DMS53 (cell line): Measurements from ENCODE around the gene CDH13.
A peak's percentile ranks its signal among the peaks of the same experiment; 100 is the strongest.

Experiments
- DNase-seq: peaks from one replicate; lab custom pipeline; 2025; lab: John Stamatoyannopoulos, UW

The CDH13 gene

GRCh38 chr16:82750068-82750467 lies 123.3 kb downstream of the CDH13 start:
- no peak for DNase-seq

DNA sequence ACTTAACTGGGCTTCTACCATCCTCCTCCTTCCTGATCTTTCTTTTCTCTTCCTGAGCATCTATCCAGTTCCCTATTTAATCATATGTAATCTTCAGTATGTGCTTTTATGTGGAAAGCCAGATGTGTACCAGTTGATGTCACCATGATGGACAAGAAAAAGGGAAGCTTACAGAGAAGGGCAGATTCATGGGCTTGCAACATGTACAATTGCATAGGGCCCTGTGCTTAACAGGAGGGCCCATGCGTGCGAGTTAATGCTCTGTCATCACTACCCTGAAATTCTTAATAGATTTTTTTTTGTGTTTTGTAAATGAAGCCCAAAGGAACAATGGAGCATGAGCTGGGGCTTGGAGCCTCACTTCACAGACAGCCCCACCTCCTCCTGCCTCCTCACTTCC lies 124.3 kb downstream of the CDH13 start:
- DNase-seq, result no peak

DNA sequence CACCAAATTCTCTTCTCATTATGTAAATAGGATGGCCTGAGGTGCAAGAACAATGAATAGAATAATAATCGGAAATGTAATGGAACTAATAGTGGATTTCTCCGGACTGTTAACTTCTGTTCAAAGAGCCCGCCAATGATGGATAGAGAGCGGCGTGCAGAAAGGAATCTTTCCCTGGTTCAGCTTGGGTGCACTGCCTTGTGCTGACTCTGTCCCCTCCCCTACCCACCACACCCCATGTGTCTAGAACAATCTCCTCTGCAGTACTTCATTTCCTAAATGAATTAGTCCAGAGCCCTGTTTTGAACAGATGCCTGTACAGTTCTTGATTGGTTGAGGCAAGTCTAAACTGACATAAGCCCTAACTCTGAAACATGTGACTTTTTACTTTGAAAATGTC lies 125.4 kb downstream of the CDH13 start:
- DNase-seq, result no peak

GRCh38 chr16:82753821-82754220 lies 127.1 kb downstream of the CDH13 start:
- DNase-seq, result no peak

GRCh38 chr16:82754716-82755513 lies 128.1 kb downstream of the CDH13 start:
- no peak for DNase-seq

- peak; percentile 2 for DNase-seq
These were observed 129.0 kb downstream of the CDH13 start for GRCh38 chr16:82755570-82756282.

DNA sequence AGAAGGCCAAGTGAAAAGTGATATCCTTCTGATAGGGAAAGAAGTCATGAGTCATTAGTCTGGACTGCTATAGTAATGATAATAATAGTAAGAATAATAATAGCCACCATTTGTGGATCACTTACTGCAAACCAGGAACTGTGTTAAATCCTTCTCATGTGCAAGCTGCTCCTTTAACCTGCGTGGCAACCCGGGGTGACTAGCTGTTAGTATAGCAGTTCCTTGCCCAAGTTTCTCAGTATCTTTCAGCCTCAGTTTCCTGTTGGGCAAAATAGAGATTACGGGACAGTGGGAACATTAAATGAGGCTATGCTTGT lies 129.5 kb downstream of the CDH13 start:
- DNase-seq, result no peak

DNA sequence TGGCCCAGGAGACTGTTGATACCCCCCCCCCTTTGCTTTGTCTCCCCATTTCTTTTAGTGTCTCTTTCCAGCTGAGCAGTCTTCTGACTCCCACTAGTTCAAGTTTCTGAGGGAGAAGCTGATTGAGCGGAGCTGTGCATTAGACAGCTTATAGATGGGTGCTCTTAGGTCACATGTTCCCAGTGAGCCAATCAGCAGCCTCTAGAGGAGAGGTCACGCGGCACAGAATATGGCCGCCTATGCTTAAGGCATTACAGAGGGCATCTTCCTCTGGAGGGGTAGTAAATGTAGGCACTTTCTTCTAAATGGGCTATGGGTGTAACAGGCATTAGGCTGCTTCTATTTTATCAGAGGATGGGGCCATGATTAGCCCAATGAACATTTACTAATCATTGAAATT lies 131.6 kb downstream of the CDH13 start:
- DNase-seq, result no peak

DNA sequence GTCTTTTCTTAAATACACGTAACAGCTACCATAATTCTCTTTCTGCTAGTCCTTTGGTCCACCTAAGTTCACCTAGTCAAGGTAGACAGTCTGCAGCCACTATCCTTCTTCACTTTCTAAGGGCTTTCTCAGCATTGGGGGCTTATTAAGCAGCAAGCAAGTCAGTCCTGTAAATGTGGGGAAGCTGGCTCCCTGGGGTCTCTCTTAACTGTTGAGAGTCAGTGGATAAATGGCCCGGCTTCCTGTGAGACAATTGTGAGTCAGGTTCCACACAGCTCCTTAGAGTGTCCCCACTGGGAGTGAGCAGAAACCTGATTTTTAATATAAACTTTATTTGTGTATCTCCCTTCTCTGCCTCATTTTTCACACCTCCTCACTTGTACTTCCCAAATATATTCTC lies 132.1 kb downstream of the CDH13 start:
- DNase-seq, result no peak

GRCh38 chr16:82761236-82761635 lies 134.5 kb downstream of the CDH13 start:
- DNase-seq, result no peak

DNA sequence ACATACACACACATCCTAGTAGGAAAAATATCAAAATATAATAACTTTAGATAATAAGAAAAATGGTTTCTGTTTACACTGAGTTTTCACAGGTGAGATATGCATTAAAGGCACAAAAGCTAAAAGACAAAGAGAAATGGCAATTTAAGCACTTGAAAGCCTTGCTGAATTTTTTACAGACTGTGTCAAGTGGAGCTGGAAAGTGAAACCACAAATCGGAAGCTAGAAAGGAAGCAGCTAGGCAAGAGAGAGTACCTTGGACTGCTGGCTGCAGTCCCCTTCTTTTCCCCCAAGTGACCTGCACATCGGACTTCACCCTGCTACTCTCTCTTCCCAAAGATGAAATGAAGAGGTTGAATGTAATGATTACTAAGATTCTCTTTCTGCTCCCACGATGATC lies 135.1 kb downstream of the CDH13 start:
- DNase-seq, result peak; percentile 31

DNA sequence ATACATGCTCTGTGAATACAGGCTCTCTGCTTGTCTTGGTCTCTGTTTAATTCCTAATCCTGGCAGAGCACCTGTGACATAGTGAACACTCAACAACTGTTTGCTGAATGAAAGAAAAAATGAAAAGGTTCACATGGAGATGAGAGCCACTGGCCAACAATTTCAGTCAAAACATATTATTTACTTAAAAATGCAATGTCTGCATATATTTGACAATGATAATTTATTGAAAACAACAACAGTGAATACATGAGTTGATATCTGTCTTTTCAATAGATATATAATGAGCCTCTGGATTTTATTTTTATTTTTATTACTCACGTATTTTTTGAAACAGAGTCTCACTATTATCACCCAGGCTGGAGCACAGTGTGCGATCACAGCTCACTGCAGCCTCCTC lies 136.6 kb downstream of the CDH13 start:
- DNase-seq, result no peak

DNA sequence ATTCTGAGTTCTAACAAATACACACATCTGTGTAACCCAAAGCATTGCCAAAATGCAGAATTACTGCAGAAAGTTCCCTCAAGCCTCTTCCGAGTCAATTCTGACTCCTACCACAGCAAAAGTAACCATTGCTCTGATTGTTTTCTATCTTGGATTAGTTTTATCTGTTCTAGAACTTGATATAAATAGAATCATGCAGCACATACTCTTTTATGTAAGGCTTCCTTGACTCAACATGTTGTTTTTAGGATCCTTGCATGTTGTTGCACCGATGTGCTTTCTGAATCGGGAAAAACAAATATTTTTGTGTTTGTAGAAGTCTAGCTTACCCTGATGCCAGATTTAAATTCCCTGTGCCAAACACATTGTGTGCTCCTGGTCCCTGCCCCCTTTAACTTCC lies 140.4 kb downstream of the CDH13 start:
- no peak for DNase-seq

- DNase-seq, result no peak
These were observed 141.0 kb downstream of the CDH13 start for GRCh38 chr16:82767808-82768207.

- no peak for DNase-seq
These were observed 143.1 kb downstream of the CDH13 start for GRCh38 chr16:82769845-82770244.

GRCh38 chr16:82772215-82772614 lies 145.4 kb downstream of the CDH13 start:
- no peak for DNase-seq

GRCh38 chr16:82773018-82773417 lies 146.2 kb downstream of the CDH13 start:
- no peak for DNase-seq

DNA sequence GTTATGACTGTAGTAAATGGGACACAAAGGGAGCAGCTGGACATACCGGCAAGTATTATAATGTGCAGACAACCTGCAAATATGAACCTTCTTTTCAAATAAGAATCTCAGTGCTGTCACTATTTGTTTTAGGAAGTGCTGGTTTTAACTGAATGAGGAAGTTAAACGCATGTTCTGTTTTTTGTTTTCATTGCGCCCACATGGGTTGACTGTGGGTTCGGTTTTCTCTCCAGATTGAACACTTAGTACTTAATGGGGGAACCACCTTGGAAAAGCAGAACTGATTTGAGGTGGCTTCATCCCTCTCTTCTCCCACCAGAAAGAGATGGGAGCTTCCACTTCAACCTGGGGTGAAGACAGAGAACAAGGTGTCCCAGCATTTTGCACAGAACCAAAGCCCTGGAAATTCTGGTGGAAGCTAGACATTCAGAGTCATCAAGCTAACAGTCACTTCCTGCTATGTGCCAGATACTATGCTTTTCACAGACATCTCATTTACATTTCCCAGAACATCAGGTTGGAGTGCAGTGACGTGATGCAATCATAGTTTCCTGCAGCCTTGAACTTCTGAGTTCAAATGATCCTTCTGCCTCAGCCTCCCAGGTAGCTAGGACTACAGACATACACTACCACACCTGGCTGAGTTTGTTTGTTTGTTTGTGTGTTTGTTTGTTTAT lies 149.8 kb downstream of the CDH13 start:
- no peak for DNase-seq

GRCh38 chr16:82782715-82783251 lies 156.0 kb downstream of the CDH13 start:
- peak; percentile 3 for DNase-seq

DNA sequence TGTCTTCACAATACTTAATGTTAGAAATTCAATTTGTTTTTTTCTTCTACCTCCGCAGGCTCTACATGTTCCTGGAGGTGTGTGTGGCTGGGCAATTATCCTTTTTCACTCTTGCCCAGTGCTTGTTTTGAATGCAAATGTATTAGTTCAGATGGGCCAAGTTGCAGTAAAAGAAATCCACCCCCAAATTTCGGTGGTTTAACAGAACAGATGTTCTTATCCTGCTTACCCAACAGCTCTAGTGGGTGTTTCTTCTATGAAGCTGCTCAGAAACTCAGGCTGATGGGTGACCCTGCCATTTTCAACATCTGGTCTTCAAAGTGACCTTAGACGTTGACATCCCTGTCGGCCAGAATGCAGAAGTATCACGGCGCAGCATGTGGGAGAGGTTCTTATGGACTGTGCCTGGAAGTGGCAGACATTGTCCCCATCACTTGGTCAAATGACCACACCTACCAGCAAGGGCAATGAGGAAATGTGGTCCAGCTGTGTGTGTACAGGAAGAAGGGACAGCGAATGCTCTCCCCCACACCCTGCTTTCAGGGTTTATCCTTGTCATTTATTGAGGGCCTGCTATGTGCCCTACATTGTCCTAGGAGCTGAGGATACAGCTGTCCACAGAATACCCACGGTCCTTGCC lies 157.3 kb downstream of the CDH13 start:
- DNase-seq, result no peak

DNA sequence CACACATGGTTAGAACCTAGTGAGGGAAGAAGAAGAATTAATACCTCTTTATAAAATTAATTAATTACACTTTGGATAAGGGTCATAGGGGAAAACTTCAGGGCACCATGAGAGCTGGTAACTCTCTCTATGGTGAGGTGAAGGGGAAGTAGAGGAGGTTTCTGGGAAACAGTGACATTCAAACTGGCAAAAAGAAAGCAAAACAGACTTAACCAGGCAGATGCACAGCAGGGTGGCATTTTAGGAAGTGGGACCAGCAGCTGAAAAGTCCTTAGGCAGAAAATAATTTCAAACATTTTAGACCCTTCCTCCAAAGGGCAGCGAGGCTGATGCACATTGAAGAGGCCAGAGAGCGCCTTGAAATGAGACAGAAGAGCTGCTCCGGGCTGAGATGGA lies 157.8 kb downstream of the CDH13 start:
- no peak for DNase-seq

GRCh38 chr16:82788225-82788624 lies 161.5 kb downstream of the CDH13 start:
- DNase-seq, result no peak
